ENCODE data around the gene EPB42. TPM values are rescaled to one million over a fixed set of nuclear protein-coding genes. Genes with fewer than 3 reads are reported as not detected.

Gene EPB42
- total RNA-seq, 1 experiment from 2014 or later: not detected

GRCh38 chr15:43221422-43221821 lies 604 bp upstream of the EPB42 start:
- Histone ChIP-seq H3K4me3 (no peak overlapping the region), H3K27me3 (no peaks in the 10 kb centered on the region), H3K36me3 (no peaks in the 10 kb centered on the region), H3K9me3 (peaks cover 3% of the 10 kb centered on the region; the same call in 1 of the 2 replicates)
- no peak for DNase-seq

- Histone ChIP-seq H3K9me3 (no peaks in the 10 kb centered on the region), H3K27me3 (no peaks in the 10 kb centered on the region), H3K4me3 (no peak overlapping the region), H3K36me3 (no peaks in the 10 kb centered on the region)
- no peak for DNase-seq
Measured at GRCh38 chr15:43219929-43220928, 589 bp downstream of the EPB42 start.

- Histone ChIP-seq H3K27me3 (no peaks in the 10 kb centered on the region), H3K4me3 (no peak overlapping the region), H3K9me3 (no peaks in the 10 kb centered on the region), H3K36me3 (no peaks in the 10 kb centered on the region)
- peak; percentile 39 for DNase-seq
Measured at GRCh38 chr15:43218908-43219706, 1.7 kb downstream of the EPB42 start.

- DNase-seq: peak; percentile 55
- no peaks in the 10 kb centered on the region for H3K36me3 ChIP-seq
- no peak overlapping the region for H3K4me3 ChIP-seq
- no peaks in the 10 kb centered on the region for H3K27me3 ChIP-seq
- no peaks in the 10 kb centered on the region for H3K9me3 ChIP-seq
Measured at GRCh38 chr15:43215961-43216360, 4.9 kb downstream of the EPB42 start.

GRCh38 chr15:43214592-43215295 lies 6.1 kb downstream of the EPB42 start:
- Histone ChIP-seq H3K27me3 (no peaks in the 10 kb centered on the region), H3K4me3 (no peak overlapping the region), H3K36me3 (no peaks in the 10 kb centered on the region), H3K9me3 (no peaks in the 10 kb centered on the region)
- no peak for DNase-seq

GRCh38 chr15:43214169-43214568 lies 6.6 kb downstream of the EPB42 start:
- Histone ChIP-seq H3K36me3 (no peaks in the 10 kb centered on the region), H3K27me3 (no peaks in the 10 kb centered on the region), H3K9me3 (no peaks in the 10 kb centered on the region), H3K4me3 (no peak overlapping the region)
- no peak for DNase-seq

- Histone ChIP-seq H3K27me3 (no peaks in the 10 kb centered on the region), H3K9me3 (no peaks in the 10 kb centered on the region), H3K36me3 (no peaks in the 10 kb centered on the region), H3K4me3 (no peak overlapping the region)
- no peak for DNase-seq
Measured at GRCh38 chr15:43213466-43213865, 7.4 kb downstream of the EPB42 start.

GRCh38 chr15:43212951-43213350 lies 7.9 kb downstream of the EPB42 start:
- no peak for DNase-seq
- no peaks in the 10 kb centered on the region for H3K27me3 ChIP-seq
- H3K4me3 ChIP-seq: no peak overlapping the region
- H3K36me3 ChIP-seq: no peaks in the 10 kb centered on the region
- H3K9me3 ChIP-seq: no peaks in the 10 kb centered on the region

- Histone ChIP-seq H3K36me3 (no peaks in the 10 kb centered on the region), H3K27me3 (no peaks in the 10 kb centered on the region), H3K4me3 (no peak overlapping the region), H3K9me3 (no peaks in the 10 kb centered on the region)
- DNase-seq: no peak
Measured at GRCh38 chr15:43212299-43212698, 8.5 kb downstream of the EPB42 start.

- DNase-seq: no peak
- Histone ChIP-seq H3K4me3 (no peak overlapping the region), H3K27me3 (no peaks in the 10 kb centered on the region), H3K36me3 (no peaks in the 10 kb centered on the region), H3K9me3 (no peaks in the 10 kb centered on the region)
Measured at GRCh38 chr15:43211224-43211735, 9.5 kb downstream of the EPB42 start.

GRCh38 chr15:43210807-43211206 lies 10.0 kb downstream of the EPB42 start:
- no peak for DNase-seq
- Histone ChIP-seq H3K36me3 (no peaks in the 10 kb centered on the region), H3K27me3 (no peaks in the 10 kb centered on the region), H3K9me3 (no peaks in the 10 kb centered on the region), H3K4me3 (no peak overlapping the region)

- Histone ChIP-seq H3K36me3 (no peaks in the 10 kb centered on the region), H3K27me3 (no peaks in the 10 kb centered on the region), H3K9me3 (no peaks in the 10 kb centered on the region), H3K4me3 (no peak overlapping the region)
- DNase-seq: no peak
Measured at GRCh38 chr15:43210172-43210745, 10.6 kb downstream of the EPB42 start.

- H3K27me3 ChIP-seq: no peaks in the 10 kb centered on the region
- DNase-seq: peak; percentile 4
- no peak overlapping the region for H3K4me3 ChIP-seq
- no peaks in the 10 kb centered on the region for H3K9me3 ChIP-seq
- H3K36me3 ChIP-seq: no peaks in the 10 kb centered on the region
Measured at GRCh38 chr15:43209059-43209824, 11.6 kb downstream of the EPB42 start.

- no peak for DNase-seq
- no peaks in the 10 kb centered on the region for H3K9me3 ChIP-seq
- no peaks in the 10 kb centered on the region for H3K27me3 ChIP-seq
- H3K4me3 ChIP-seq: no peak overlapping the region
- H3K36me3 ChIP-seq: no peaks in the 10 kb centered on the region
Measured at GRCh38 chr15:43208052-43209002, 12.5 kb downstream of the EPB42 start.

GRCh38 chr15:43207024-43207423 lies 13.8 kb downstream of the EPB42 start:
- no peaks in the 10 kb centered on the region for H3K27me3 ChIP-seq
- H3K36me3 ChIP-seq: no peaks in the 10 kb centered on the region
- DNase-seq: no peak
- H3K4me3 ChIP-seq: no peak overlapping the region
- no peaks in the 10 kb centered on the region for H3K9me3 ChIP-seq

Data from MG63 (cell line).